Sigmoid colon (tissue), 7 donors: Measurements from ENCODE around the gene CLIC6. TPM values are rescaled to one million over a fixed set of nuclear protein-coding genes. Genes with fewer than 3 reads are reported as not detected.

Experiments
- DNase-seq: peaks from one replicate; pipeline ENCODE4 v3.0.0-alpha.2; 2019
- H3K27ac ChIP-seq, 4 donors: fragments of 200-600 bp; sonication (generic); one replicate each; pipeline ENCODE4 v1.5.1; 2016 to 2019; ENCODE audit warnings: mild to moderate bottlenecking in 1 of 4
- H3K27me3 ChIP-seq, 3 donors: fragments of 200-600 bp; sonication (generic); one replicate each; pipeline ENCODE4 v1.5.1; 2019; ENCODE audit warnings: mild to moderate bottlenecking in 1 of 3
- H3K36me3 ChIP-seq, 4 donors: fragments of 200-600 bp; sonication (generic); one replicate each; pipeline ENCODE4 v1.5.1; 2016 to 2019
- H3K4me1 ChIP-seq, 4 donors: fragments of 200-600 bp; sonication (generic); one replicate each; pipeline ENCODE4 v1.5.1; 2017 to 2019
- H3K4me3 ChIP-seq, 4 donors: fragments of 200-600 bp; sonication (generic); one replicate each; pipeline ENCODE4 v1.5.1; 2017 to 2019; ENCODE audit warnings: mild to moderate bottlenecking in 2 of 4, moderate library complexity in 1 of 4
- H3K9me3 ChIP-seq, 4 donors: fragments of 200-600 bp in 3 of 4; sonication (generic) in 3 of 4; one replicate each; pipeline versions ENCODE4 v1.5.1 to v1.6.1; 2013 to 2019
- CTCF ChIP-seq, 4 experiments: fragments of 450-650 bp in 3 of 4; fragments of 200-600 bp in 1 of 4; IDR thresholded peaks; one replicate each; pipeline ENCODE4 v1.5.1; 2016 to 2019; ENCODE audit warnings: antibody characterized with exemption in 4 of 4, mild to moderate bottlenecking in 3 of 4, moderate library complexity in 2 of 4
- EP300 ChIP-seq, 4 donors: sonication (generic); formaldehyde crosslinking; IDR thresholded peaks; one replicate each; pipeline ENCODE4 v1.6.1; 2017; ENCODE audit warnings: antibody characterized with exemption in 4 of 4
- POLR2A ChIP-seq, 2 donors: fragments of 450-650 bp; IDR thresholded peaks; one replicate each; pipeline ENCODE4 v1.6.1; 2016; ENCODE audit warnings: antibody characterized with exemption in 2 of 2, mild to moderate bottlenecking in 2 of 2, moderate library complexity in 2 of 2
- POLR2AphosphoS5 ChIP-seq, 4 donors: sonication (generic); formaldehyde crosslinking; IDR thresholded peaks; one replicate each; pipeline ENCODE4 v1.6.1; 2017; ENCODE audit warnings: antibody characterized with exemption in 4 of 4
- WGBS, 2 donors: extraction: QIAGEN DNeasy Blood & Tissue Kit; methylation state at CpG; one replicate each; pipeline ENCODE4 v1.1.7; 2013; 5-methylcytosine and 5-hydroxymethylcytosine counted together
- intact Hi-C: fragments of 100-400 bp; cut with DNase I; formaldehyde crosslinking; loops from one replicate; pipeline ENCODE4 v1.15.1; 2023
- polyA plus RNA-seq, 3 donors: library from polyadenylated mRNA; stranded (reverse); fragments of 200-250 nt; gene quantifications; one replicate each; pipeline ENCODE4 v1.2.3, GENCODE V29; 2013
- total RNA-seq, 4 donors: library from RNA; depleted of rRNA; stranded (reverse); fragments of >200 nt; gene quantifications; one replicate each; pipeline ENCODE4 v1.1.0, GENCODE V29; 2016
- donor health status: healthy with polysubstance abuse.
- donor health status: Bipolar disorder and iron deficiency.
- donor health status: healthy.

Gene CLIC6
- total and polyA plus RNA-seq, 7 donors = 0.71 to 6.9 (median 1.6) TPM; not detected in 1

GRCh38 chr21:34765619-34766018 is 96.8 kb downstream of the CLIC6 start:
- 93% methylated on average over 4 of the region's 4 CpGs for WGBS, 2 donors
- peaks cover 0 to 3% (median 0%) of the 10 kb centered on the region in 4 donors for H3K9me3 ChIP-seq
- no peaks in the 10 kb centered on the region for H3K36me3 ChIP-seq
- no peak overlapping the region for H3K27ac ChIP-seq
- no peak overlapping the region for H3K4me3 ChIP-seq
- TF ChIP-seq EP300 (IDR thresholded peaks at IDR 0.05) (no peak), POLR2AphosphoS5 (IDR thresholded peaks at IDR 0.05) (no peak)
- intact Hi-C loops = no loop called here
- no peaks in the 10 kb centered on the region for H3K27me3 ChIP-seq
- no peaks in the 10 kb centered on the region for H3K4me1 ChIP-seq
- no peak for DNase-seq

- WGBS, 2 donors = 89 to 92% methylated on average over 3 of the region's 3 CpGs
- intact Hi-C loops = no loop called here
- peaks cover 0 to 3% (median 0%) of the 10 kb centered on the region in 4 donors for H3K9me3 ChIP-seq
These were observed 98.1 kb downstream of the CLIC6 start for GRCh38 chr21:34766862-34767261.

More at GRCh38 chr21:34766862-34767261, 98.1 kb downstream of the CLIC6 start:
- Histone ChIP-seq H3K4me3 (no peak overlapping the region), H3K4me1 (no peaks in the 10 kb centered on the region), H3K36me3 (no peaks in the 10 kb centered on the region), H3K27me3 (no peaks in the 10 kb centered on the region), H3K27ac (no peak overlapping the region)
- TF ChIP-seq POLR2AphosphoS5 (IDR thresholded peaks at IDR 0.05) = no peak
- no peak for TF ChIP-seq CTCF (IDR thresholded peaks at IDR 0.05)
- TF ChIP-seq EP300 (IDR thresholded peaks at IDR 0.05) = no peak
- no peak for TF ChIP-seq POLR2A (IDR thresholded peaks at IDR 0.05)
- no peak for DNase-seq

Other genes with a start within 250 kb of the CLIC6 start
- gene SMIM34, start 245.0 kb upstream of the CLIC6 start, total RNA-seq = not detected
- not detected for gene SMIM34, start 245.0 kb upstream of the CLIC6 start, polyA plus RNA-seq
- 1 to 10 TPM; 1.8 to 7.2 (median 2.9) TPM for gene KCNE1, start 156.8 kb upstream of the CLIC6 start, total RNA-seq
- under 1 TPM in 2 of 3 donors, not detected in 1; 0.60 TPM for gene KCNE1, start 156.8 kb upstream of the CLIC6 start, polyA plus RNA-seq
- 10 to 100 TPM; 21.4 to 79.6 (median 28.2) TPM for gene RCAN1, start 53.9 kb upstream of the CLIC6 start, total RNA-seq
- 100 to 1,000 TPM in 1 of 3 donors, 10 to 100 TPM in 2; 38.3 to 148 (median 65.5) TPM for gene RCAN1, start 53.9 kb upstream of the CLIC6 start, polyA plus RNA-seq